ENCODE data around the gene ZCWPW1.
"Not testable (repeated sequence)": the region's sequence is repeated elsewhere in the genome, so short reads cannot be mapped to it uniquely, and the experiment has no call there.

Gene ZCWPW1

GRCh38 chr7:100367676-100368613, 60.6 kb downstream of the ZCWPW1 start:
- Mint-ChIP-seq H3K4me1 (peaks cover 61% of the 10 kb centered on the region), H3K4me3 (peak overlapping the region; percentile 65), H3K36me3 (peaks cover 59% of the 10 kb centered on the region), H3K27ac (peak overlapping the region; percentile 94), H3K9me3 (no peaks in the 10 kb centered on the region)
- DNase-seq (ENCODE audit: low spot score in 2 of 2) (no peak), ATAC-seq (no peak)

- Mint-ChIP-seq H3K9me3 (no peaks in the 10 kb centered on the region), H3K27ac (peak overlapping the region; percentile 94), H3K4me3 (peak overlapping the region; percentile 65), H3K4me1 (peaks cover 54% of the 10 kb centered on the region), H3K36me3 (peaks cover 66% of the 10 kb centered on the region)
- DNase-seq (ENCODE audit: low spot score in 2 of 2) = no peak
- no peak for ATAC-seq
Measured at GRCh38 chr7:100367251-100367620, 61.3 kb downstream of the ZCWPW1 start.

- Mint-ChIP-seq H3K4me3 (peak overlapping the region; percentile 65), H3K36me3 (peaks cover 71% of the 10 kb centered on the region), H3K4me1 (peaks cover 48% of the 10 kb centered on the region), H3K9me3 (no peaks in the 10 kb centered on the region), H3K27ac (peak overlapping the region; percentile 94)
- peak; percentile 62 for ATAC-seq
- peak in 1 of 2 donors; percentile 25 for DNase-seq (ENCODE audit: low spot score in 2 of 2)
Measured at GRCh38 chr7:100366411-100367250, 61.9 kb downstream of the ZCWPW1 start.

GRCh38 chr7:100365998-100366367, 62.5 kb downstream of the ZCWPW1 start:
- Mint-ChIP-seq H3K4me3 (peak overlapping the region; percentile 65), H3K36me3 (peaks cover 73% of the 10 kb centered on the region), H3K4me1 (peaks cover 47% of the 10 kb centered on the region)

GRCh38 chr7:100364480-100364879, 64.0 kb downstream of the ZCWPW1 start:
- no peak for ATAC-seq
- H3K4me3 Mint-ChIP-seq = no peak overlapping the region
- H3K27ac Mint-ChIP-seq = peak overlapping the region; percentile 52
- no peaks in the 10 kb centered on the region for H3K9me3 Mint-ChIP-seq
- H3K36me3 Mint-ChIP-seq = peaks cover 81% of the 10 kb centered on the region
- DNase-seq (ENCODE audit: low spot score in 2 of 2) = no peak
- H3K4me1 Mint-ChIP-seq = peaks cover 56% of the 10 kb centered on the region

More at GRCh38 chr7:100365998-100366367, 62.5 kb downstream of the ZCWPW1 start:
- peak overlapping the region; percentile 94 for H3K27ac Mint-ChIP-seq
- not testable (repeated sequence) for DNase-seq (ENCODE audit: low spot score in 2 of 2); H3K9me3 Mint-ChIP-seq; ATAC-seq

GRCh38 chr7:100363797-100364196, 64.7 kb downstream of the ZCWPW1 start:
- Mint-ChIP-seq H3K4me1 (peaks cover 51% of the 10 kb centered on the region), H3K36me3 (peaks cover 88% of the 10 kb centered on the region), H3K27ac (peak overlapping the region; percentile 52)
- not testable (repeated sequence) for H3K9me3 Mint-ChIP-seq; H3K4me3 Mint-ChIP-seq; DNase-seq (ENCODE audit: low spot score in 2 of 2); ATAC-seq

- Mint-ChIP-seq H3K4me3 (no peak overlapping the region), H3K27ac (peak overlapping the region; percentile 3), H3K9me3 (no peaks in the 10 kb centered on the region), H3K36me3 (peaks cover 95% of the 10 kb centered on the region), H3K4me1 (peaks cover 48% of the 10 kb centered on the region)
- ATAC-seq (no peak), DNase-seq (ENCODE audit: low spot score in 2 of 2) (no peak)
Measured at GRCh38 chr7:100363098-100363497, 65.4 kb downstream of the ZCWPW1 start.

GRCh38 chr7:100360135-100360854, 68.2 kb downstream of the ZCWPW1 start:
- no peak overlapping the region for H3K4me3 Mint-ChIP-seq
- ATAC-seq (no peak), DNase-seq (ENCODE audit: low spot score in 2 of 2) (no peak)
- no peaks in the 10 kb centered on the region for H3K9me3 Mint-ChIP-seq
- H3K4me1 Mint-ChIP-seq = peaks cover 22% of the 10 kb centered on the region
- H3K36me3 Mint-ChIP-seq = peaks cover 96% of the 10 kb centered on the region
- H3K27ac Mint-ChIP-seq = peak overlapping the region; percentile 64

GRCh38 chr7:100358857-100359212, 69.7 kb downstream of the ZCWPW1 start:
- DNase-seq (ENCODE audit: low spot score in 2 of 2) = no peak
- Mint-ChIP-seq H3K9me3 (no peaks in the 10 kb centered on the region), H3K4me3 (no peak overlapping the region), H3K27ac (peak overlapping the region; percentile 95), H3K4me1 (peaks cover 18% of the 10 kb centered on the region), H3K36me3 (peaks cover 97% of the 10 kb centered on the region)
- no peak for ATAC-seq

GRCh38 chr7:100358027-100358856, 70.3 kb downstream of the ZCWPW1 start, which contains the start of gene PILRB:
Gene PILRB (plus strand): TSS chr7:100358117. CDS start chr7:100358303, 186 bp downstream.
- Mint-ChIP-seq H3K4me3 (no peak within 1 kb of the TSS), H3K36me3 (peaks cover 97% of the 10 kb centered on the region), H3K9me3 (no peaks in the 10 kb centered on the region), H3K4me1 (peaks cover 24% of the 10 kb centered on the region), H3K27ac (peak within 1 kb of the TSS; percentile 95)
- DNase-seq (ENCODE audit: low spot score in 2 of 2) = no peak
- no peak for ATAC-seq

- H3K4me1 Mint-ChIP-seq = peaks cover 34% of the 10 kb centered on the region
- peak overlapping the region; percentile 95 for H3K27ac Mint-ChIP-seq
- no peak overlapping the region for H3K4me3 Mint-ChIP-seq
- DNase-seq (ENCODE audit: low spot score in 2 of 2) (no peak), ATAC-seq (no peak)
- H3K9me3 Mint-ChIP-seq = no peaks in the 10 kb centered on the region
- peaks cover 95% of the 10 kb centered on the region for H3K36me3 Mint-ChIP-seq
Measured at GRCh38 chr7:100357131-100357561, 71.4 kb downstream of the ZCWPW1 start.

- Mint-ChIP-seq H3K4me1 (peaks cover 39% of the 10 kb centered on the region), H3K27ac (peak overlapping the region; percentile 95), H3K9me3 (no peaks in the 10 kb centered on the region), H3K4me3 (no peak overlapping the region), H3K36me3 (peaks cover 89% of the 10 kb centered on the region)
- DNase-seq (ENCODE audit: low spot score in 2 of 2) (no peak), ATAC-seq (no peak)
Measured at GRCh38 chr7:100356416-100357068, 72.0 kb downstream of the ZCWPW1 start.

GRCh38 chr7:100353685-100354330, 74.7 kb downstream of the ZCWPW1 start:
- H3K27ac Mint-ChIP-seq = peak overlapping the region; percentile 95
- H3K4me1 Mint-ChIP-seq = peaks cover 46% of the 10 kb centered on the region
- ATAC-seq = peak; percentile 70
- H3K9me3 Mint-ChIP-seq = no peaks in the 10 kb centered on the region
- DNase-seq (ENCODE audit: low spot score in 2 of 2) = no peak
- H3K36me3 Mint-ChIP-seq = peaks cover 85% of the 10 kb centered on the region
- H3K4me3 Mint-ChIP-seq = peak overlapping the region; percentile 66

Measured in stimulated activated effector memory CD8-positive, alpha-beta T cell treated with anti-CD3 and anti-CD28 coated beads, Interleukin-12 subunit alpha, Interleukin-12 subunit beta, amount 100 ng/mL, for 72 hours (primary cell).